Cerebellar nuclear complex (tissue), 1 donor: ENCODE results near the gene SLC6A6.
A peak's percentile ranks its signal among the peaks of the same experiment; 100 is the strongest.

Experiments
- DNase-seq, 2 experiments: peaks; one replicate each; lab custom pipeline; 2025; lab: John Stamatoyannopoulos, UW

Gene SLC6A6

GRCh38 chr3:14402304-14402811, at the start of gene SLC6A6:
Gene SLC6A6 (plus strand): TSS chr3:14402606. CDS start chr3:14443635, 41,029 bp downstream.
- DNase-seq = peak; percentile 69 to 89

- no peak for DNase-seq
These were observed 48.9 kb upstream of the SLC6A6 start for GRCh38 chr3:14353502-14353901.

GRCh38 chr3:14357463-14357862, 44.9 kb upstream of the SLC6A6 start:
- no peak for DNase-seq

- DNase-seq = no peak
These were observed 43.8 kb upstream of the SLC6A6 start for GRCh38 chr3:14358426-14359211.

- no peak for DNase-seq
These were observed 43.1 kb upstream of the SLC6A6 start for GRCh38 chr3:14359348-14359747.

DNA sequence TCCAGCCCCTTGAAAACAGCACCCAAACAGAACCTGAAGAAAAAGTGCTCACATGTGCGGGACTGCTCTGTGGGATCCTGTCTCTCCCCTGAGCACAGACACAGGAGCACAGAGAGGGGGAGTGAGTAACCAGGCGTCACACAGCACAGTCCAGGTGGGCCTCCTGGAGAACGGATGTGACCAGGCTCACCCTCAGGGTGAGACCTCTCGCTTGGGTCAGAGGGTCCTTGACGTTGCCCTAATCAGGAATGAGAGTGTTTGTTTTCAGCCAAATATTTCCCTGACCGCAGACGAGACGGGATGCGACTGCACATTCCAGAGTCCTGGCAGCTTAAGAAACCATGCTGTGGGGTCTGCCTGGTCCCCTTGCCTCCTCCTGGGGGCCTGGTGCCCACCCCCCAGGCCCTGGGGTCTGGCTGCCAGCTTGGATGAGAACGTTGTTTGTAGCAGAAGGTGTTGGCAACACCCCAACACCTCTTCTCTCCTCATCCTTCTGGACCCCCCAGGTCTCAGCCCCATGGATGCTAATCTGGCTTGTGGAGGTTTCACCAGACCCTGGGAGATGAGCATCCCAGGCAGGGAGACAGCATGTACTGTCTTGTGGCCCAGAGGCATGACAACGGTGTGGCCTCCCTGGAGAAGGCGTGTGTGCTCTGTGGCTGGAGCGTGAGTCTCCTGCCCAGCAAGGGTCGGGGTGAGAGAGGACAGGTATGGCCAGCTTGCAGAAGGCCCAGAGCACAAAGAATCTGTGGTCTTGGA, 42.1 kb upstream of the SLC6A6 start:
- DNase-seq = no peak

GRCh38 chr3:14361068-14361677, 41.2 kb upstream of the SLC6A6 start:
- no peak for DNase-seq

GRCh38 chr3:14362890-14363289, 39.5 kb upstream of the SLC6A6 start:
- no peak for DNase-seq

- DNase-seq = no peak
These were observed 39.0 kb upstream of the SLC6A6 start for GRCh38 chr3:14363379-14363778.

GRCh38 chr3:14363991-14364390, 38.4 kb upstream of the SLC6A6 start:
- DNase-seq = no peak

DNA sequence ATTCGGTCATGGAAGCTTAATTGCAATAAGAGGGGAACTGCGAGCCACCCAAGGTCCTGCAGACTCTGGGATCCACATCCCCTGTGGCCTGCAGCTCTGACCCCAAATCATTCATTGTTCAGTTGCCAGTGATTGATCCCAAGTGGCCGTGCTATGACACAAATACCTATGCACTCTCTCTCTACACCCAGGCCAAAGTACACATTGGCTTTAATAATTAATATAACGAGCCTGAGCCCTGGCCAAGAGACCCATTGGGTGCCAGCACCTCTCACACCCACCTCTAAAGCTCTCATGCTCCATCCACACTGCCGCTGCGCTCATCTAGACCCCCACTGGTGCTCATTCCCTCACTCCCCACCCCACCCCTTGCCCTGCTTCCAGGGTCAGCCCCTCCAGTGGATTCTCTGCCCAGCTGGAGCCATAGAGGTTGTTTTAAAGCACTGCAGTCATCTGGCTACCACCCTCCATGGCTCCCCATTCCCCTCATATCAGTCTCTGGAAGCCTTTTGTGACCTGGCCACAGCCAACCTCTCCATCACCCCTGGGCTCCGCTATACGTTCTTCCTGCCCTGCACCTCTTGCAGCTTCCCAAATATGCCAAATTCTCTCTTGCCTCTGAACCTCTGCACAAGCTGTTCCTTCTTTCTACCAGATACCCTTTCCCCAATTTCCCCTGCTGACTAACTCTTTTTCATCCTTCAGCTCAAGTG, 37.7 kb upstream of the SLC6A6 start:
- no peak for DNase-seq

- DNase-seq = no peak
These were observed 36.2 kb upstream of the SLC6A6 start for GRCh38 chr3:14366248-14366647.

DNA sequence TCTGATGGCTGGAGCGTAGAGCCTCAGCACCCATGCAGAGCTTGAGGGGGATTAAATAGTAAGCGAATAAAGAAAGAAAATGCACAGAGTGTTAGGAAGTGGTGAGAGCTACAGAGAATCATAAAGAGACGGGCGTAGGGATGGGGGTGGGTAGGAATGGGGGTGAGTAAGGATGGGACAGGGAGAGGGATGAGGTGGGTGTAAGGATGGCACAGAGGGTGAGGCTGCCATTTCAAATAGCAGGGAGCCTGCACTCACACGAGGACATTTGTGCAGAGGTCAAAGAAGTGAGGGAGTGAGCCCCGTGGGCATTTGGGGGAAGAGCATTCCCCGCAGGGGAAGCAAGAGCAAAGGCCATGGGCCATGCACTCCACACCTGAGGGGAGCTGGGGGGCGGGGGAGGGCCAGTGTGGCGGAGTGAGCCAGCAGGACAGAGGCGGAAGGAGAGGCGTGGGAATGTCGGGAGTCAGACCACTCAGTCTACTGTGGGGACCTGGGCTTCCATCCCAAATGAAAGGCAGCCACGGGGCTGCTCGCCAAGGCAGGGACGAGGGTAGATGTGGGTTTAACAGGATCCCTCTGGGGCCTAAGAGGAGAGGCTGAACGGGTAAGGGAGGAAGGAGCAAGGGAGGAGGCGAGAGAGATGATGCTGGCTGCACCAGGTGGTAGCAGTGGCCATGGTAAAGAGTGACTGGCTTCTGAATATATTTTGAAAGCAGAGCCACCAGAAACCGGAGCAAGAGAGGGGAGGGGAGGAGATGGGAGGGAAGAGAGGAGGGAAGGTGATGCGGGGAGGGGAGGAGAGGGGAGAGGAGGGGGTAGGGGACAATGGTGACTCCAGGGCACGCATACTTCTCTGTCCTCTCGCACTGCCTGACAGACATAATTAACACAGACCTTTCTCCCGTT, 35.2 kb upstream of the SLC6A6 start:
- no peak for DNase-seq

DNA sequence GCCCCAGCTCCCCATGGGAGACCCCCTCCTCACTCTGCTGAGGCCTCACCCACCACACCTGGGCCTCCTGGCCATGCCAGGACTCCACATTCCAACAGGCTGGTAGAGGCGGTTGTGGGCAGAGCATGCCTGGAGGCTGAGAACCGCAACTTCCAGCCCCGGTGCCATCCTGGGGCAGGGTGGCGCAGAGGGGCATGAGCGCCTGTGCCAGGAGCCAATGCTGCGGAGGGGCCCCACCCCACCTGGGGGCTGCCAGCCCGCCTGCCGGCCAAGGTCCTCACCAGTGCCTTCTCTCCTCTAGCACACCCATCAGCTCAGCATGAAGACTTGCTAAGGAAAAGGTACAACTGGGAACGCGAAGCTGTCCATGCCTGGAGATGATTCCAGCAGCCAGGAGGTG, 34.3 kb upstream of the SLC6A6 start:
- DNase-seq = no peak

DNA sequence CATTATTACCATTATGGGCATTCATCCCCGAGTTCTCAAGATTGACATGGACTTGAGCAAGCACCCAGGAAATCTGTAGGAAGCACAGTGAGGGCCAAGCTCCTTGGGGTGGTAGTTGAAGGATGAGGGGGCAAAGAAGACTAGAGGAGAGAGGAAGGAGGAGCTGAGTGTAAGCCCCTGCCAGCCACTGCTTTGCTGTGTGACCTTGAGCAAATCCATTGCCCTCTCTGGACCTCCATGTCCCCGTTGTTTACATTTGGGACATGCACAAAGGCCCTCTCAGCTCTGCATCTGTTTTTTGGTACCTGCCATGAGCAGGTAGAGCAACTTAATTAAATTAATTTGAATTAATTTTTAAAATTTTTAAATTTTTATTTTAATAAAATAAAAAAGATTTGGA, 33.5 kb upstream of the SLC6A6 start:
- no peak for DNase-seq

DNA sequence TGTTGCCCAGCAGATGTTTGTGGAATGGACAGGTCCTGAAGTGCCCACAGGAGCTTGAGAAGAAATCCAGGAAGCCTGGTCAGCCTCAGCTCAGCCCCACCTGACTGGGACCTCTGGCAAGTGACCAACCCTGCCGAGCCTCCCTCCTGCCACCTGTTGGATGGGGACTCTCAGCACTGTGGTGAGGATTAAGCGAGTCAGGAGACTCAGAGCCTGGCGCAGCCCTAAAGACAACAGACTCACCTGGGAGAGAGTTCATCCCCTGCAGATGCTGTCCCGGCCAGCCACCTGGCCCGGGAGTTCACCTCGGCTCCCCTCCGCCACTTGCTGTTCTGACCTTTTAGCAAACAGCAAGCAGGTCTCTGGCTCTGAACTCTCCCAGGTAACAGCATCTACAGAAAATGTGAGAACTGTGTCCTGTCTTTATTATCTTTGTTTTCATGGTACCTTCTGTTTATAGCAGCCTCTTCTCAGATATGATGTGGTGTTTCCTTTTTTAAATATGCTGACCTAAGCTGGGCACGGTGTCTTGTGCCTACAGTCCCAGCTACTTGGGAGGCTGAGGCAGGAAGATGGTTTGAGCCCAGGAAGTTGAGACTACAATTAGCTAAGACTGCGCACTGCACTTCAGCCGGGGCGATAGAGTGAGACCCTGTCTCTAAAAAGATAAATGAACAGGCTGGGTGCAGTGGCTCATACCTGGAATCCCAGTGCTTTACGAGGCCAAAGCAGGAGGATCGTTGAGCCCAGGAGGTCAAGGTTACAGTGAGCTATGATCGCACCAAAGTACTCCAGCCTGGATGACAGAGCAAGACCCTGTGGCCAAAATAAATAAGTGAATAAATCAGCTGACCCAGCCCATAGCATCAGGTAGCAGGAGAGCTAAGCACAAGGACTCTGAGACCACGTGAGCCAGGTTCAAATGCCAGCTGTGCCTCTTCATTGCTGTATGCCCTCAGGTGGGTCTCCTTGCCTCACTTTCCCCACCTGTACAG, 32.4 kb upstream of the SLC6A6 start:
- no peak for DNase-seq

- DNase-seq = no peak
These were observed 31.5 kb upstream of the SLC6A6 start for GRCh38 chr3:14370720-14371572.

GRCh38 chr3:14371573-14372474, 30.6 kb upstream of the SLC6A6 start:
- DNase-seq = no peak
